A673 (cell line): ENCODE measurements around the gene CFAP20DC. TPM values are rescaled to one million over a fixed set of nuclear protein-coding genes. Genes with fewer than 3 reads are reported as not detected.
"Not testable (repeated sequence)": the region's sequence is repeated elsewhere in the genome, so short reads cannot be mapped to it uniquely, and the experiment has no call there.

ENCODE experiments used
- BruUV-seq: library from RNA; stranded (reverse); fragments of 400-500 nt; replicated peaks from 2 replicates; lab custom pipeline; 2021; lab: Mats Ljungman, UMichigan
- CTCF ChIA-PET: fragments of 300-600 bp; sonication (Branson Sonifier 250); formaldehyde crosslinking; loops from one replicate; lab custom pipeline; 2022; ENCODE audit warnings: antibody characterized with exemption; lab: Charles Lee
- POLR2A ChIA-PET: fragments of 300-600 bp; sonication (Branson Sonifier 250); formaldehyde crosslinking; loops from one replicate; lab custom pipeline; 2022; ENCODE audit warnings: antibody characterized with exemption; ENCODE audit not compliant: low non-redundant PET; lab: Charles Lee
- DNase-seq: peaks from one replicate; pipeline ENCODE4 v3.0.0-alpha.2; 2015; ENCODE audit warnings: low spot score
- H3K27ac ChIP-seq: fragments of 200-600 bp; sonication (generic); 2 replicates; pipeline ENCODE4 v1.5.1; 2016; ENCODE audit warnings: mixed run types, low read depth, mild to moderate bottlenecking, mixed read lengths, antibody characterized with exemption, low read length; ENCODE audit not compliant: poor library complexity, severe bottlenecking
- H3K27me3 ChIP-seq: fragments of 200-600 bp; sonication (generic); replicated peaks from 2 replicates; pipeline ENCODE4 v1.6.1; 2017; ENCODE audit warnings: mixed run types, low read depth, mild to moderate bottlenecking, mixed read lengths, antibody characterized with exemption, low read length; ENCODE audit not compliant: insufficient read depth, poor library complexity
- H3K36me3 ChIP-seq: fragments of 200-600 bp; sonication (generic); 2 replicates; pipeline ENCODE4 v1.6.1; 2016; ENCODE audit warnings: mixed run types, mild to moderate bottlenecking, mixed read lengths, antibody characterized with exemption, low read length; ENCODE audit not compliant: insufficient read depth, poor library complexity, severe bottlenecking
- H3K4me1 ChIP-seq: fragments of 200-600 bp; sonication (generic); 2 replicates; pipeline ENCODE4 v1.6.1; 2017; ENCODE audit warnings: mixed run types, mild to moderate bottlenecking, mixed read lengths, antibody characterized with exemption, low read length; ENCODE audit not compliant: insufficient read depth, poor library complexity, severe bottlenecking
- H3K4me3 ChIP-seq: fragments of 200-600 bp; sonication (generic); 2 replicates; pipeline ENCODE4 v1.5.1; 2016; ENCODE audit warnings: low read depth, mixed run types, mild to moderate bottlenecking, mixed read lengths, low read length; ENCODE audit not compliant: poor library complexity, severe bottlenecking
- H3K9me3 ChIP-seq: fragments of 200-600 bp; sonication (generic); 2 replicates; pipeline ENCODE4 v1.6.1; 2016; ENCODE audit warnings: mixed run types, low read depth, mild to moderate bottlenecking, mixed read lengths, antibody characterized with exemption, low read length; ENCODE audit not compliant: poor library complexity, severe bottlenecking
- EZH2 ChIP-seq: fragments of 200-600 bp; sonication (generic); IDR thresholded peaks from 2 replicates; pipeline ENCODE4 v1.6.1; 2017; ENCODE audit warnings: borderline replicate concordance, low read depth, mild to moderate bottlenecking, mixed read lengths, antibody characterized with exemption, low read length; ENCODE audit not compliant: poor library complexity, severe bottlenecking
- intact Hi-C: fragments of 100-400 bp; cut with micrococcal nuclease; formaldehyde crosslinking; loops from one replicate; pipeline ENCODE4 v1.10.0; 2022; ENCODE audit not compliant: unreplicated experiment
- total RNA-seq: library from RNA; stranded (reverse); gene quantifications from 2 replicates; pipeline ENCODE4 v1.2.3, GENCODE V29; 2021
- TF ChIP-seq, protein P1 (sequence below): fragments of 300-800, 200-600 bp; sonication (generic); conservative IDR thresholded peaks from 2 replicates; pipeline ENCODE4 v1.5.1; 2017; ENCODE audit warnings: low read depth, mild to moderate bottlenecking, antibody characterized with exemption, low read length, moderate library complexity, mixed read lengths

CFAP20DC gene
- total RNA-seq, 1 experiment from 2014 or later = 1.3 TPM

DNA sequence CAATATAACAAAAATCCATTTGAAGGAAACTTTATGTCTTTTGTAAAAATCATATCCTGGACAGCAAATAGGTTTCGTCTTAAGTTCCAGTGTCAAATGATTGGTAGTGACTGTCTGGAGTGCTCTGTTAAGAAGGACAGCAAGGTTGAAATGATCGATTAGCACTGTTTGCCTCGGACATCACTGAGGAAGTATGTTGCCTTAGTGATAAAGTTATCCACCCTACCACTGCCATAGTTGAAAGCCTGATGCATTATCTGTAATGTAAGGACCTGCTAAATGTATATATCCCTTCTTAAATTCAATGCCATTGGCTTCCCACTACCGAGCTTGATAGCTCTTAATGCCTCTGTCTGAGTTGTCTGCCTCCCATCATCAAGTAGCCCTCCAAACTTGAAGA, 70.0 kb downstream of the CFAP20DC start:
- no TSS peak for BruUV-seq
- no peak overlapping the region for H3K4me3 ChIP-seq
- no peak overlapping the region for H3K27ac ChIP-seq
- H3K4me1 ChIP-seq = no peaks in the 10 kb centered on the region
- intact Hi-C loops = no loop called here
- DNase-seq = no peak
- POLR2A ChIA-PET = no interaction called here
- CTCF ChIA-PET = no interaction called here
- H3K9me3 ChIP-seq = no peaks in the 10 kb centered on the region
- H3K36me3 ChIP-seq = no peaks in the 10 kb centered on the region
- TF ChIP-seq EZH2 = no peak
- TF ChIP-seq, protein P1, sequence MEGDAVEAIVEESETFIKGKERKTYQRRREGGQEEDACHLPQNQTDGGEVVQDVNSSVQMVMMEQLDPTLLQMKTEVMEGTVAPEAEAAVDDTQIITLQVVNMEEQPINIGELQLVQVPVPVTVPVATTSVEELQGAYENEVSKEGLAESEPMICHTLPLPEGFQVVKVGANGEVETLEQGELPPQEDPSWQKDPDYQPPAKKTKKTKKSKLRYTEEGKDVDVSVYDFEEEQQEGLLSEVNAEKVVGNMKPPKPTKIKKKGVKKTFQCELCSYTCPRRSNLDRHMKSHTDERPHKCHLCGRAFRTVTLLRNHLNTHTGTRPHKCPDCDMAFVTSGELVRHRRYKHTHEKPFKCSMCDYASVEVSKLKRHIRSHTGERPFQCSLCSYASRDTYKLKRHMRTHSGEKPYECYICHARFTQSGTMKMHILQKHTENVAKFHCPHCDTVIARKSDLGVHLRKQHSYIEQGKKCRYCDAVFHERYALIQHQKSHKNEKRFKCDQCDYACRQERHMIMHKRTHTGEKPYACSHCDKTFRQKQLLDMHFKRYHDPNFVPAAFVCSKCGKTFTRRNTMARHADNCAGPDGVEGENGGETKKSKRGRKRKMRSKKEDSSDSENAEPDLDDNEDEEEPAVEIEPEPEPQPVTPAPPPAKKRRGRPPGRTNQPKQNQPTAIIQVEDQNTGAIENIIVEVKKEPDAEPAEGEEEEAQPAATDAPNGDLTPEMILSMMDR = no peak
- no peaks in the 10 kb centered on the region for H3K27me3 ChIP-seq

DNA sequence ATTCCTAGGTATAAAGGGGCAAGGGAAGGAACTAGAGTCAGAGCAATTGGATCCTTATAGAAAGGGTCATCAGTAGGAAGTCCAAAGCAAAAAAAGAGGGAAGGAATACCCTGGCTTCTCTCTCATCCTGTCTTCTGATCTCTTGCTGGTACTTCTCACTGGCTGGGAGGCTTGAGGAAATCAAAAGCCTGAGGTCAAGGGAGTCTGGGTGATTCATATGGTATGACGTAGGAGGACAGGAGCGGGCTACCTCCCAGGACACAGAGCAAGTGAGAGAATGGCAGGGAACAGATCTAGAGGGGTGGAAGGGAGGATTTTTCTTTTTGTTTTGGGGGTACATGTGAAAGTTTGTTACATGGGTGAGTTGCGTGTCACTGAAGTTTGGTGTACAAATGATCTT, 76.0 kb downstream of the CFAP20DC start:
- Histone ChIP-seq H3K36me3 (no peaks in the 10 kb centered on the region), H3K27me3 (no peaks in the 10 kb centered on the region), H3K4me1 (no peaks in the 10 kb centered on the region), H3K4me3 (no peak overlapping the region), H3K9me3 (no peaks in the 10 kb centered on the region), H3K27ac (no peak overlapping the region)
- no peak for DNase-seq
- intact Hi-C loops = no loop called here
- ChIA-PET POLR2A (no interaction called here), CTCF (no interaction called here)
- no TSS peak for BruUV-seq
- no peak for TF ChIP-seq EZH2
- TF ChIP-seq, protein P1 = no peak

DNA sequence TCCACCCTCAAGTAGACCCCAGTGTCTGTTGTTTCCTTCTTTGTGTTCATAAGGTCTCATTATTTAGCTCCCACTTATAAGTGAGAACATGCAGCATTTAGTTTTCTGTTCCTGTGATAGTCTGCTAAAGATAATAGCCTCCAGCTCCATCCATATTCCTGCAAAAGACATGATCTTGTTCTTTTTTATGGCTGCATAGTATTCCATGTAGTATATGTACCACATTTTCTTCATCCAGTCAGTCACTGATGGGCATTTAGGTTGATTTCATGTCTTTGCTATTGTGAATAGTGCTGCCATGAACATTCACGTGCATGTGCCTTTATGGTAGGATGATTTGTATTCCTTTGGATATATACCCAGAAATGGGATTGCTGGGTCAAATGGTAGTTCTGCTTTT, 82.0 kb downstream of the CFAP20DC start:
- H3K9me3 ChIP-seq, H3K27ac ChIP-seq, H3K36me3 ChIP-seq, CTCF ChIA-PET, BruUV-seq, DNase-seq, H3K4me1 ChIP-seq, H3K27me3 ChIP-seq, intact Hi-C loops, H3K4me3 ChIP-seq, POLR2A ChIA-PET: not testable (repeated sequence)

DNA sequence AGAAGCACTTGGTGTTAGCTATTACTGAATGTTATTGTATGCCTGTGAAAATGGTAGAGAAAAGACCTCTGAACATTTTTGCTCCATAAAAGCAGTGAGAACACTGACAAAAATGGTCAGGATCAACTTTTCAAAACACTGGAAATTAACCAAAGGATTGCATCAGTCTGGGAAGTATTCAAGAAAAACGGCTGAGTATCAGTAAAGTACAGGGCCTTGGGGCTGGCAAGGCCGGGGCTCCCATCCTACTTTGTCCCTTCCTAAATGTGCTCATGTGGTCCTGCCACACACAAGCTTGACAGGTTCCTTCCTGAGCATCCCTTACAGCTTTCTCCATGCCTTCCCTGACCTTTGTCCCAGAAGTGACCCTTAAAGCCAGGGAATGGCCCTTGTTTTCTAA, 84.0 kb downstream of the CFAP20DC start:
- Histone ChIP-seq H3K4me3 (no peak overlapping the region), H3K36me3 (no peaks in the 10 kb centered on the region), H3K27ac (no peak overlapping the region), H3K27me3 (no peaks in the 10 kb centered on the region), H3K9me3 (no peaks in the 10 kb centered on the region), H3K4me1 (no peaks in the 10 kb centered on the region)
- ChIA-PET CTCF (no interaction called here), POLR2A (no interaction called here)
- BruUV-seq = no TSS peak
- TF ChIP-seq, protein P1 = no peak
- no peak for TF ChIP-seq EZH2
- intact Hi-C loops = no loop called here
- DNase-seq = no peak
